Breast epithelium (tissue), 4 donors: ENCODE data around the gene PPP2CA. TPM values are rescaled to one million over a fixed set of nuclear protein-coding genes. Genes with fewer than 3 reads are reported as not detected.
"Not testable (repeated sequence)": the region's sequence is repeated elsewhere in the genome, so short reads cannot be mapped to it uniquely, and the experiment has no call there.

ENCODE experiments used
- DNase-seq, 2 donors: peaks; one replicate each; pipeline ENCODE4 v3.0.0-alpha.2; 2019; ENCODE audit warnings: low spot score in 2 of 2
- H3K27ac ChIP-seq, 2 donors: fragments of 200-600 bp; sonication (generic) in 1 of 2; one replicate each; pipeline ENCODE4 v1.5.1; 2016 to 2019; ENCODE audit warnings: mild to moderate bottlenecking in 1 of 2
- H3K27me3 ChIP-seq, 2 donors: fragments of 200-600 bp; sonication (generic) in 1 of 2; one replicate each; pipeline versions ENCODE4 v1.5.1 to v1.6.0; 2017 to 2019; ENCODE audit warnings: control low read depth in 1 of 2, mild to moderate bottlenecking in 1 of 2
- H3K36me3 ChIP-seq: fragments of 200-600 bp; one replicate; pipeline ENCODE4 v1.5.1; 2019
- H3K4me1 ChIP-seq, 2 donors: fragments of 200-600 bp; sonication (generic); one replicate each; pipeline ENCODE4 v1.5.1; 2016 to 2019; ENCODE audit warnings: control low read depth in 1 of 2
- H3K4me3 ChIP-seq, 3 donors: fragments of 200-600 bp; sonication (generic); 1 replicate in 2 of 3; 2 replicates in 1 of 3; pipeline ENCODE4 v1.5.1; 2016 to 2019; ENCODE audit warnings: mild to moderate bottlenecking in 3 of 3, moderate library complexity in 2 of 3
- H3K9me3 ChIP-seq, 2 donors: fragments of 200-600 bp; sonication (generic) in 1 of 2; one replicate each; pipeline ENCODE4 v1.5.1; 2016 to 2019; ENCODE audit warnings: control low read depth in 1 of 2
- CTCF ChIP-seq, 3 donors: fragments of 450-650 bp; IDR thresholded peaks; one replicate each; pipeline ENCODE4 v1.5.1; 2016 to 2017; ENCODE audit warnings: antibody characterized with exemption in 3 of 3, mild to moderate bottlenecking in 3 of 3, moderate library complexity in 3 of 3
- POLR2A ChIP-seq: fragments of 450-650 bp; IDR thresholded peaks from one replicate; pipeline ENCODE4 v1.6.1; 2016; ENCODE audit warnings: antibody characterized with exemption, mild to moderate bottlenecking, moderate library complexity
- POLR2AphosphoS5 ChIP-seq, 3 donors: sonication (generic); formaldehyde crosslinking; IDR thresholded peaks; one replicate each; pipeline ENCODE4 v1.6.1; 2017; ENCODE audit warnings: antibody characterized with exemption in 3 of 3
- intact Hi-C: fragments of 100-400 bp; cut with DNase I; formaldehyde crosslinking; loops from one replicate; pipeline ENCODE4 v1.15.1; 2023; ENCODE audit warnings: low total_unique reads
- total RNA-seq, 3 donors: library from RNA; depleted of rRNA; stranded (reverse); fragments of >200 nt; gene quantifications; one replicate each; pipeline ENCODE4 v1.1.0, GENCODE V29; 2016

Gene PPP2CA
- total RNA-seq, 3 donors from 2014 or later, result 101 to 152 (median 121) TPM

- Histone ChIP-seq H3K36me3 (no peaks in the 10 kb centered on the region), H3K27me3 (no peaks in the 10 kb centered on the region), H3K4me3 (no peak overlapping the region), H3K4me1 (no peaks in the 10 kb centered on the region), H3K27ac (no peak overlapping the region), H3K9me3 (peaks cover 3 to 17% of the 10 kb centered on the region in 2 donors)
- TF ChIP-seq POLR2AphosphoS5 (IDR thresholded peaks at IDR 0.05), result no peak
- TF ChIP-seq POLR2A, result no peak
- TF ChIP-seq CTCF (IDR thresholded peaks at IDR 0.05), result no peak
- intact Hi-C loops, result no loop called here
- DNase-seq, result no peak
These were observed 41.6 kb upstream of the PPP2CA start for GRCh38 chr5:134267366-134268018.

GRCh38 chr5:134263801-134264200 is 37.9 kb upstream of the PPP2CA start:
- TF ChIP-seq CTCF (IDR thresholded peaks at IDR 0.05) (no peak), POLR2A (no peak), POLR2AphosphoS5 (IDR thresholded peaks at IDR 0.05) (no peak)
- DNase-seq, result no peak
- no peaks in the 10 kb centered on the region for H3K36me3 ChIP-seq
- no peaks in the 10 kb centered on the region for H3K4me1 ChIP-seq
- no peaks in the 10 kb centered on the region for H3K27me3 ChIP-seq
- H3K27ac ChIP-seq, result no peak overlapping the region
- H3K9me3 ChIP-seq, result peaks cover 12 to 23% of the 10 kb centered on the region in 2 donors
- intact Hi-C loops, result no loop called here
- no peak overlapping the region for H3K4me3 ChIP-seq

- H3K27me3 ChIP-seq, DNase-seq, H3K4me3 ChIP-seq, H3K36me3 ChIP-seq, H3K4me1 ChIP-seq, intact Hi-C loops, H3K27ac ChIP-seq: not testable (repeated sequence)
- peaks cover 12 to 23% of the 10 kb centered on the region in 2 donors for H3K9me3 ChIP-seq
These were observed 36.8 kb upstream of the PPP2CA start for GRCh38 chr5:134262629-134263028.

GRCh38 chr5:134258896-134259295 is 33.0 kb upstream of the PPP2CA start:
- H3K4me1 ChIP-seq, result no peaks in the 10 kb centered on the region
- H3K27ac ChIP-seq, result no peak overlapping the region
- no peak overlapping the region for H3K4me3 ChIP-seq
- H3K36me3 ChIP-seq, result no peaks in the 10 kb centered on the region
- H3K27me3 ChIP-seq, result no peaks in the 10 kb centered on the region
- peaks cover 11 to 12% of the 10 kb centered on the region in 2 donors for H3K9me3 ChIP-seq
- DNase-seq, result no peak
- intact Hi-C loops, result no loop called here
- TF ChIP-seq CTCF (IDR thresholded peaks at IDR 0.05), result no peak
- no peak for TF ChIP-seq POLR2AphosphoS5 (IDR thresholded peaks at IDR 0.05)
- no peak for TF ChIP-seq POLR2A

- no peaks in the 10 kb centered on the region for H3K27me3 ChIP-seq
- H3K9me3 ChIP-seq, result peaks cover 3 to 6% of the 10 kb centered on the region in 2 donors
- no peak overlapping the region for H3K4me3 ChIP-seq
- no peak for DNase-seq
- H3K36me3 ChIP-seq, result no peaks in the 10 kb centered on the region
- no peak overlapping the region for H3K27ac ChIP-seq
- intact Hi-C loops, result no loop called here
- H3K4me1 ChIP-seq, result no peaks in the 10 kb centered on the region
- TF ChIP-seq CTCF (IDR thresholded peaks at IDR 0.05), result no peak
- TF ChIP-seq POLR2A, result no peak
- TF ChIP-seq POLR2AphosphoS5 (IDR thresholded peaks at IDR 0.05), result no peak
These were observed 31.3 kb upstream of the PPP2CA start for GRCh38 chr5:134257176-134257575.
